Mesenchymal stem cell (in vitro differentiated cells and primary cell): ENCODE data around the gene TMEM119.

Experiments
- DNase-seq: peaks from one replicate; pipeline ENCODE4 v3.0.0-alpha.2; 2013
- H2AFZ ChIP-seq: one replicate; pipeline ENCODE4 v1.6.1; 2013; ENCODE audit warnings: low read depth, mild to moderate bottlenecking, control low read depth, inconsistent platforms, low read length, moderate library complexity
- H2AK5ac ChIP-seq: 2 replicates; pipeline ENCODE4 v1.6.1; 2013; ENCODE audit warnings: low read length, moderate library complexity, mild to moderate bottlenecking, inconsistent platforms; ENCODE audit not compliant: severe bottlenecking
- H2BK120ac ChIP-seq: one replicate; pipeline ENCODE4 v1.6.1; 2013; ENCODE audit warnings: low read depth, mild to moderate bottlenecking, inconsistent platforms, low read length, moderate library complexity
- H2BK12ac ChIP-seq, 2 experiments: one replicate each; pipeline ENCODE4 v1.6.1; 2013; ENCODE audit warnings: inconsistent platforms in 2 of 2, low read length in 2 of 2, mild to moderate bottlenecking in 2 of 2, moderate library complexity in 2 of 2, control low read depth in 1 of 2
- H2BK15ac ChIP-seq: one replicate; pipeline ENCODE4 v1.6.1; 2013; ENCODE audit warnings: mild to moderate bottlenecking, low read depth, inconsistent platforms; ENCODE audit not compliant: poor library complexity, severe bottlenecking
- H2BK5ac ChIP-seq: 2 replicates; pipeline ENCODE4 v1.6.1; 2013; ENCODE audit warnings: low read depth, mild to moderate bottlenecking, low read length, control low read depth, inconsistent platforms; ENCODE audit not compliant: poor library complexity, severe bottlenecking
- H3K14ac ChIP-seq, 2 experiments: one replicate each; pipeline ENCODE4 v1.6.1; 2013; ENCODE audit warnings: inconsistent platforms in 2 of 2, low read length in 2 of 2, control low read depth in 1 of 2, mild to moderate bottlenecking in 1 of 2, moderate library complexity in 1 of 2
- H3K18ac ChIP-seq, 2 experiments: one replicate each; pipeline ENCODE4 v1.6.1; 2013; ENCODE audit warnings: inconsistent platforms in 2 of 2, low read length in 2 of 2, control low read depth in 1 of 2, low read depth in 1 of 2, mild to moderate bottlenecking in 1 of 2
- H3K23ac ChIP-seq, 2 experiments: one replicate each; pipeline ENCODE4 v1.6.1; 2013; ENCODE audit warnings: inconsistent platforms in 2 of 2, low read length in 2 of 2, mild to moderate bottlenecking in 2 of 2, moderate library complexity in 2 of 2, control low read depth in 1 of 2
- H3K27ac ChIP-seq: 2 replicates; pipeline ENCODE4 v1.5.1; 2013; ENCODE audit warnings: mild to moderate bottlenecking, moderate library complexity, low read length, control low read depth, inconsistent platforms; ENCODE audit not compliant: poor library complexity, severe bottlenecking
- H3K27me3 ChIP-seq, 2 experiments: 2 replicates each; pipeline versions ENCODE4 v1.6.1 to v1.7.0; 2013; ENCODE audit warnings: low read length in 2 of 2, mild to moderate bottlenecking in 2 of 2, moderate library complexity in 2 of 2, control low read depth in 1 of 2, inconsistent platforms in 1 of 2; ENCODE audit not compliant: control insufficient read depth in 1 of 2, insufficient read depth in 1 of 2
- H3K36me3 ChIP-seq, 2 experiments: 2 replicates each; pipeline versions ENCODE4 v1.6.1 to v1.7.0; 2013; ENCODE audit warnings: low read length in 2 of 2, control low read depth in 1 of 2, inconsistent platforms in 1 of 2, low read depth in 1 of 2, mild to moderate bottlenecking in 1 of 2; ENCODE audit not compliant: insufficient read depth in 2 of 2, control insufficient read depth in 1 of 2
- H3K4ac ChIP-seq, 2 experiments: one replicate each; pipeline ENCODE4 v1.6.1; 2013; ENCODE audit warnings: inconsistent platforms in 2 of 2, low read length in 2 of 2, mild to moderate bottlenecking in 2 of 2, moderate library complexity in 2 of 2, control low read depth in 1 of 2, low read depth in 1 of 2
- H3K4me1 ChIP-seq: 2 replicates; pipeline ENCODE4 v1.6.1; 2013; ENCODE audit warnings: low read depth, low read length, control low read depth; ENCODE audit not compliant: control insufficient read depth, insufficient read depth
- H3K4me2 ChIP-seq: 2 replicates; pipeline ENCODE4 v1.6.1; 2013; ENCODE audit warnings: low read length, mild to moderate bottlenecking, inconsistent platforms; ENCODE audit not compliant: poor library complexity, severe bottlenecking
- H3K4me3 ChIP-seq, 2 experiments: 2 replicates each; pipeline versions ENCODE4 v1.5.1 to v1.7.0; 2013; ENCODE audit warnings: low read length in 2 of 2, mild to moderate bottlenecking in 2 of 2, control low read depth in 1 of 2, low read depth in 1 of 2; ENCODE audit not compliant: insufficient read depth in 1 of 2
- H3K79me1 ChIP-seq: replicated peaks from 2 replicates; pipeline ENCODE4 v1.6.1; 2013; ENCODE audit warnings: mild to moderate bottlenecking, control low read depth, low read length, inconsistent platforms; ENCODE audit not compliant: poor library complexity, severe bottlenecking
- H3K9ac ChIP-seq: 2 replicates; pipeline ENCODE4 v1.7.0; 2013; ENCODE audit warnings: mild to moderate bottlenecking, low read length, moderate library complexity
- H3K9me3 ChIP-seq: 2 replicates; pipeline ENCODE4 v1.7.0; 2013; ENCODE audit warnings: mild to moderate bottlenecking, low read length; ENCODE audit not compliant: control insufficient read depth
- H4K8ac ChIP-seq: one replicate; pipeline ENCODE4 v1.6.1; 2013; ENCODE audit warnings: inconsistent platforms, mild to moderate bottlenecking, low read length, moderate library complexity
- H4K91ac ChIP-seq: one replicate; pipeline ENCODE4 v1.6.1; 2013; ENCODE audit warnings: mild to moderate bottlenecking, low read length, inconsistent platforms
- WGBS: methylation state at CpG from one replicate; pipeline ENCODE4 v1.1.7; 2013; ENCODE audit warnings: mixed read lengths; 5-methylcytosine and 5-hydroxymethylcytosine counted together

Gene TMEM119

DNA sequence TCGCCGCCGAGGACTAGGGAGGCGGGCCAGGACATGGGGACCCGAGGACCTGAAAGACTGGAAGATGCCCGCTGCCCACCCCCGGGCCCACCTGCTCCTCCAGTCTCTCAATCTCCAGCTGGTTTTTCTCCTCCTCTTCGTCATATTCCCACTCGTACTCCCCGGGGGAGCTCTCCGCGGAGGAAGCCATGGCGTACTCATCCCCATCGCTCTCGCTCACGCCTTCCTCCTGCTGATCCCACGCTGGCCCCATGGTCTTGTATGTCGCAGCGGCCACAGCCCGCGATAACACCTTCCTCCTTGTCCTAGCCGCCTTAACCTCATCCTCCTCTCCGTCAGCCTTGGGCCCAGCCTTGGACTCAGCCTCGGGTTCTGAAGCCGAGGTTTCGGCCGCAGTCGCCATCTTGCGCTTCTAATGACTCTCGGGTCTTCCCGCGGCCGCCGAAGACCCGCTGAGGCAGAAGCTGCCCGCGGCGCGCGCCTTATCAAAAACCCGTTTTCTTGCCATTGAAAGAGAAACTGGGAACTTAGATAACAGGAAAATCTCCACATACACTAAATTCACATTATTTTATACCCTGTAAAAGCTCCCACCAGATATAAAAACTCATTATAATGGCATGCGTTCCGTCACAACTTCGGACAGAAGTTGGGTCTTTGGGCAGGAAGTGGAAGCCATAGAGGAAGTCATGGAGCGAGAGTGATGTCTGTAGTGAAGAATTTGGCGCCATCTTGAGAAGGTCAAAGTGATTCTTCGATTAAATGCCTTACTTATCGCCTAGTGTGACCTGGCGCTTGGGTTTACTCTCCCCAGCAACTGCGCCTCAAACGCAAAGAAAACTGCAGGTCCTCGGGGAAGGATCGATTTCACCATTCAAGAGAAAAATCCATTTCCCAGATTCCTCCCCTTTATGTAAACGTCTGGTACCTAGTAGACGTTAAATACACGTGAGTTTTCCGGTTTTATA lies 36.8 kb downstream of the TMEM119 start, which contains the start of gene SART3:
Gene SART3, minus strand, starts transcription at position 422 of the 968 bp plus-strand sequence. Its CDS starts 19 bp downstream, at position 403.
- peak within 1 kb of the TSS; percentile 67 for H4K91ac ChIP-seq
- peak within 1 kb of the TSS; percentile 58 for H3K27ac ChIP-seq
- H3K23ac ChIP-seq = peak within 1 kb of the TSS in 1 of 2 experiments; percentile 86
- peak within 1 kb of the TSS; percentile 73 for H2BK15ac ChIP-seq
- H3K4me1 ChIP-seq = peaks cover 17% of the 10 kb centered on the region
- no peaks in the 10 kb centered on the region for H3K9me3 ChIP-seq
- no peaks in the 10 kb centered on the region for H3K27me3 ChIP-seq
- H3K79me1 ChIP-seq = peaks cover 9% of the 10 kb centered on the region
- peak within 1 kb of the TSS; percentile 100 for H3K9ac ChIP-seq
- peak within 1 kb of the TSS; percentile 91 to 99 for H3K4me3 ChIP-seq
- peak within 1 kb of the TSS; percentile 7 for H2BK120ac ChIP-seq
- no peak within 1 kb of the TSS for H2BK5ac ChIP-seq
- peak within 1 kb of the TSS; percentile 87 for H3K4me2 ChIP-seq
- peak within 1 kb of the TSS in 1 of 2 experiments; percentile 71 for H2BK12ac ChIP-seq
- WGBS = under 1% methylated on average over 55 of the region's 57 CpGs
- peak within 1 kb of the TSS; percentile 27 for H2AK5ac ChIP-seq
- peak within 1 kb of the TSS in 1 of 2 experiments; percentile 98 for H3K14ac ChIP-seq
- H2AFZ ChIP-seq = peak within 1 kb of the TSS; percentile 85
- peak within 1 kb of the TSS; percentile 82 for H4K8ac ChIP-seq
- H3K36me3 ChIP-seq = peaks cover 16 to 40% of the 10 kb centered on the region in 2 experiments
- H3K18ac ChIP-seq = peak within 1 kb of the TSS; percentile 86 to 95
- peak within 1 kb of the TSS; percentile 83 to 99 for H3K4ac ChIP-seq
- peak; percentile 95 for DNase-seq

DNA sequence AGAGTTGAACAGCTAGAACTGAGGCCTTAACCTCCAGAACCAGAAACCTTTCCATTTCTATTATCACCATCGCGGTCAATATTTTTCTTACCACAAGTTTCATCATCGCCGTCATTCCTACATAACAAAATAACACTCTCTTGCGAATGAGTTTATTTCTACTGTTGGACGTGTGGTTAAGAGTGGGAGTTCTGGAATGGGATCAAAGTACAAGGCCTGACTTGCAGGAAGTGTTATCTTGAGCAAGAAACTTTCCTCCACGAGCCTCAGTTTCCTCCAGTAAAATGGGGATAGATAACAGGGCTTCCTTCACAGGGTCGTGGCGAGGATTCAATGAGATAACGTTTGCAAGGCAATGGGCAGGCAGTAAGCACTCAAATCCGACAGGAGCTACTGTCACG lies 37.6 kb downstream of the TMEM119 start:
- Histone ChIP-seq H3K9me3 (no peaks in the 10 kb centered on the region), H2BK120ac (peak overlapping the region; percentile 7), H2BK12ac (no peak overlapping the region), H3K4me3 (peak overlapping the region; percentile 91 to 99), H2BK15ac (peak overlapping the region; percentile 73), H3K36me3 (peaks cover 12 to 33% of the 10 kb centered on the region in 2 experiments), H4K8ac (peak overlapping the region; percentile 52), H2BK5ac (no peak overlapping the region), H3K4me1 (peaks cover 18% of the 10 kb centered on the region), H4K91ac (no peak overlapping the region), H3K23ac (no peak overlapping the region), H3K79me1 (peaks cover 9% of the 10 kb centered on the region), H3K18ac (no peak overlapping the region), H3K4ac (peak overlapping the region; percentile 24 to 26), H3K27ac (peak overlapping the region; percentile 58), H2AK5ac (peak overlapping the region; percentile 27), H3K9ac (peak overlapping the region; percentile 100), H3K14ac (no peak overlapping the region), H3K4me2 (peak overlapping the region; percentile 75), H3K27me3 (no peaks in the 10 kb centered on the region), H2AFZ (peak overlapping the region; percentile 85)
- WGBS = 0% methylated on average over 9 of the region's 12 CpGs
- DNase-seq = peak; percentile 64

- Histone ChIP-seq H2AK5ac (peak overlapping the region; percentile 51), H4K91ac (no peak overlapping the region), H3K4me1 (peaks cover 15% of the 10 kb centered on the region), H4K8ac (no peak overlapping the region), H3K27ac (no peak overlapping the region), H2BK5ac (no peak overlapping the region), H3K9ac (peak overlapping the region; percentile 100), H2BK12ac (no peak overlapping the region), H3K4me2 (peak overlapping the region; percentile 75), H3K4me3 (peak overlapping the region in 1 of 2 experiments; percentile 99), H3K23ac (no peak overlapping the region), H2AFZ (no peak overlapping the region), H3K36me3 (peaks cover 10 to 27% of the 10 kb centered on the region in 2 experiments), H3K4ac (no peak overlapping the region), H2BK120ac (no peak overlapping the region), H3K9me3 (no peaks in the 10 kb centered on the region), H3K79me1 (peaks cover 8% of the 10 kb centered on the region), H3K18ac (no peak overlapping the region), H3K27me3 (no peaks in the 10 kb centered on the region), H2BK15ac (no peak overlapping the region), H3K14ac (no peak overlapping the region)
- no peak for DNase-seq
- WGBS = 85% methylated on average over 3 of the region's 3 CpGs
Measured at GRCh38 chr12:108559748-108560147, 38.1 kb downstream of the TMEM119 start.
